Measurements from ENCODE around the gene BRWD1.

- TF ChIP-seq CTCF (IDR thresholded peaks at IDR 0.05) (no peak), POLR2AphosphoS5 (IDR thresholded peaks at IDR 0.05) (no peak)
Observed at GRCh38 chr21:39282911-39283310, 30.5 kb downstream of the BRWD1 start.
